Stimulated activated CD8-positive, alpha-beta memory T cell treated with anti-CD3 and anti-CD28 coated beads, Interleukin-4, amount 100 ng/mL, for 24 hours (primary cell): Measurements from ENCODE around the gene TPO.
"Not testable (repeated sequence)": the region's sequence is repeated elsewhere in the genome, so short reads cannot be mapped to it uniquely, and the experiment has no call there.

Source experiments
- DNase-seq: peaks from one replicate; pipeline ENCODE4 v3.0.0-alpha.2; 2020; ENCODE audit warnings: low read depth

Gene TPO

DNA sequence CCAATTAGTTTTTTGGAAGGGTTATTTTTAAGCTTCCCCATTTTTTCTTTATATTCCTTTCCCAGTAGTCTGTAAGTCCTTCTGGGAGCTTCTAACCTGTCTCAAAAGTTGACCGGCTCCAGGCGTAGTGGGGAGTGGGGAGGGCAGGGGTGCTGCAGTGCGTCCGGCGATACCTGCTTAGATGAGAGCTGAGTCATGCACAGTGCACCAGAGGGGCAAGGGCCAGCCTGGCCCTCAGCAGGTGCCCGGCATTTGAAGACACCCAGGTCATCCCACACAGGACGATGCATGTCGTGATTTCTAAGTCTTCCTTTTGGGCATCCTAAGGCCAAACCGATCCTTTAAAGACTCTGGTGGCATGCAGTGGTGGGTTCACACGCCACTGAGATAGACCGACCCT, 73.4 kb downstream of the TPO start:
- DNase-seq = no peak

DNA sequence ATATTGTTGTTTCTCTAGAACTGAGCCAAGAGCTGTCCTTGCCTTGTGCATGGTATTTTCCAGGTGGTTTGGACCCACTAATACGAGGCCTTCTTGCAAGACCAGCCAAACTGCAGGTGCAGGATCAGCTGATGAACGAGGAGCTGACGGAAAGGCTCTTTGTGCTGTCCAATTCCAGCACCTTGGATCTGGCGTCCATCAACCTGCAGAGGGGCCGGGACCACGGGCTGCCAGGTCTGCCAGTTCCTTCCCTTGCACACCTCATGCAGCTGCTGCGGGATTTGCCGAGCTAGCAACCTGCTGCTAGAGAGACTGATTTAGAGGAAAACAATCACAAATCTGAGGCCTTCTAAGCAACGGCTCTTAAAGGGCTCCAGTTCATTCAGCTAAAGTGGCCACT, 74.5 kb downstream of the TPO start:
- no peak for DNase-seq

DNA sequence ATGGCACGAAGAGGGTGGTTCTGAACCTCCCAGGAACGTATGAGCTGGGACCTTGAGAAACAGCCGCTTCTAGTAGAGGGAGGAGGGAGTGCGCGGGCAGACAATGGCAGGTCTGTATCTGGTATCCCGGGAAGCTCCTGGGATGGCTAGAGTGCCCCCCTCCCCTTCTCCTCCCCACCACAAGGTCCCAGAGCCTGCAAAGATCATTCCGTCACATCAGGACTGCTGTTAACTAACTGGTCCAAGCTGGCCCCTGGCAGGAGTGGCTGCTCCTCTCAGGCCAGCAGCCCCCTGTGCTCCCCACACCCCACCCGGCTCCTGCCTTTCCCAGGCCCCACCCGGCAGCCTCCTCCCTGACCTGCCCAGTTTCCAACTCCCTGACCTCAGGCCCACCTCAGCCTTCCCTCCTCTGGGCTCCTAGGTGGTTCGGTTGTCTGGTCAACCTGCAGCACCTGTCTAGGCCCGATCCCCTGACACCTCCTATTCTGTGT, 75.0 kb downstream of the TPO start:
- DNase-seq = no peak

DNA sequence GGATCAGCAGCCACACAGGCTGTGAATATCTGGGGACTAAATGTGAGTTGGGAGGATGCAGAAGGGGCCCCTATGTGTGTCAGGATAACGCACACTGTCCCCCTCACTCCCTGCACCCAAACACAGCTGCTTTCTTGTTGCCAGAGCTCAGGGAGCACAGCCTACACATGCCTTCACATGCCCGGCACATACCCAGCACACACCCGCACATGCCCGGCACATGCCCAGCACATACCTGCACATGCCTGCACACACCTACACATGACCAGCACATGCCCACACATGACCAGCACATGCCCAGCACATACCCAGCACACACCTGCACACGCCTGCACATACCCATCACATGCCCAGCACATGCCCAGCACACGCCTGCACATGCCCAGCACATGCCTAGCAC, 75.6 kb downstream of the TPO start:
- no peak for DNase-seq

DNA sequence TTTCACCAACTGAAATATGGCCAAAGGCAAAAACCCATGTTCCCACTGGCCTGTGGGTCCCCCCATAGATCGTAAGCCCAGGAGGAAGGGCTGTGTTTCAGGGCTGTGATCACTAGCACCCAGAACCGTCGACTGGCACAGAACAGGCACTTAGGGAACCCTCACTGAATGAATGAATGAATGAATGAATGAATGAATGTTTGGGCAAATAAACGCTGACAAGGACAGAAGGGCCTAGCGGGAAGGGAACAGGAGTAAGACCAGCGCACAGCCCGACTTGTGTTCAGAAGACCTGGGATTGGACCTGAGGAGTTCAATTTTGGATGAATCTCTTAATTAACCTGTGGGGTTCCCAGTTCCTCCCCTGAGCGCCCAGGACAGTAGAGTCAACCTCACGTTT, 76.2 kb downstream of the TPO start:
- no peak for DNase-seq

DNA sequence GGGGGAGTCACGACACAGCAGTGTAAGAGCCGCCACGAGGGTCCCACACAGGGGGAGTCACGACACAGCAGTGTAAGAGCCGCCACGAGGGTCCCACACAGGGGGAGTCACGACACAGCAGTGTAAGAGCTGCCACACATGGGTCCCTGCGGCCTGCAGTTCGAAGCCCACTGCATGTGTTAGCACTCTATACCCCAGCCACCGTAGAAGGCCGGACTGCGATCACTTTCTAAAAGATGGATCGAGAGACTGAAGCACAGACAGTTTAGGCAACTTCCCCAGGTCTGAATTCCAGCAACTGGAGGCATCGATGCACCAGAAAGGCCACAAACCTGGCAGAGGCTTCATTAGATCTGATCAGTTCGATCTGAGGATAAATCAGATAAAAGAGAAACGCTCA, 77.1 kb downstream of the TPO start:
- DNase-seq = not testable (repeated sequence)

DNA sequence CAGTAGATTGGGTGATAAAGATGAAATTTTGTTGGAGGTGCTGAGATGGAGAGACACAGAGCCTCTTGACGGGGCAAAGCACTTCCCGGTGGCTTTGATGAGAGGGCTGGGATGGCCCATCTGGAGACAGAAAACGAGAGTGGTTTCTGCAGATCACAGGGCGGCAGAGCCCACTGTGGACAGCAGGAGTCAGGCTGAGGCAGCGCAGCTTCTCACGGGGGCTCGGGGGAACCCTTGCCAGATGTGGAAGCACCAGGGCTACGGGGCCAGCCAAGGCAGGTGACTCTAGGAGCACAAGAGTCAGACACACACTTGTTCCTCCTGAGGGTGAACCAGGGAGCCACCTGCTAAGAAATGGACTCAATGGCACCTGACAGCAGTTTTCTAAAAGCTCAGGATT, 78.5 kb downstream of the TPO start:
- DNase-seq = no peak

DNA sequence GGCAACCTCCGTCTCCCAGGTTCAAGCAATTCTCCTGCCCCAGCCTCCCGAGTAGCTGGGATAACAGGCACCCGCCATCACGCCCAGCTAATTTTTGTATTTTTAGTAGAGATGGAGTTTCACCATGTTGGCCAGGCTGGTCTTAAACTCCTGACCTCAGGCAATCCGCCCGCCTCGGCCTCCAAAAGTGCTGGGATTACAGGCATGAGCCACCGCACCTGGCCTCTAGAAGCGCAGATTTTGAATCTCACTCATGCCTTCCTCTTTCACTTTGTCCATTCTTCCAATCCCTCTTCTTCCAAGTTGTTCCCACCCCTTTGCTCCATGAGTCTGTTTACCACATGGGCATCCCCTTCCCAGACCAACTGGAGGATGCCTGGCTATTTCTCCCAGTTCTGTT, 79.0 kb downstream of the TPO start:
- DNase-seq = not testable (repeated sequence)

DNA sequence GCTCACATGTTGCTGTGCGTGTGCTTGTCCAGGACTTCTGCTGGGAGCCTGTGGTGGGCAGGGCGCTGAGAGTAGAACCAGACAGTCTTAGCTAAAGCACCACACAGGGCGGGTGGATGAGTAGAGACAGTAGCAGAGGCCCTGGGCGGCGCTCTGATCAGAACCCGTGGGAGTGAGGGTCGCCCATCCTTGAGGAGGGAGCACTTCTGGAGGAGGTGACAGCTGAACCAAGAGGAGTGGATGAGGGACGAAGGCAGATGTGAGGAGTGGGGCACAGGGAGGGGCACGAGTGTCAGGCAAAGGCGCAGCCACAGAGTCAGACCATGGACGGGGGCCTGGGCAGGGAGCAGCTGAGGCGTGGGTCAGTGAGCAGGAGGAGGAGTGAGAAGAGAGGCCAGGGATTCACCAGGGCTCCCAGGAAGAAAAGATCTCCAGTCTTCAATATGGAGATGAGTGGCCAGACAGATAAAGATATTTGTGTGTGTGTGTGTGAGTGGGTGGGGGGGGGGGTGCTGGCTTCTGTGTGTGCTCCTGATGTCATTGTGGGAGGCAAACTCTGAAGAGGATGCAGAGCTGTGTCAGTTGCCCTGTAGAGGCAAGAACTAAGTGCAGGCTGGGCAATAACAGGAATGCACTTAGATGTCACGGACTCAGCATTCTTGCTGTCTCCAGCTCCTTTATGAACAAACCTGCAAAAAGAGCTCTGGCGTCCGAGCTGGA, 79.6 kb downstream of the TPO start:
- no peak for DNase-seq

DNA sequence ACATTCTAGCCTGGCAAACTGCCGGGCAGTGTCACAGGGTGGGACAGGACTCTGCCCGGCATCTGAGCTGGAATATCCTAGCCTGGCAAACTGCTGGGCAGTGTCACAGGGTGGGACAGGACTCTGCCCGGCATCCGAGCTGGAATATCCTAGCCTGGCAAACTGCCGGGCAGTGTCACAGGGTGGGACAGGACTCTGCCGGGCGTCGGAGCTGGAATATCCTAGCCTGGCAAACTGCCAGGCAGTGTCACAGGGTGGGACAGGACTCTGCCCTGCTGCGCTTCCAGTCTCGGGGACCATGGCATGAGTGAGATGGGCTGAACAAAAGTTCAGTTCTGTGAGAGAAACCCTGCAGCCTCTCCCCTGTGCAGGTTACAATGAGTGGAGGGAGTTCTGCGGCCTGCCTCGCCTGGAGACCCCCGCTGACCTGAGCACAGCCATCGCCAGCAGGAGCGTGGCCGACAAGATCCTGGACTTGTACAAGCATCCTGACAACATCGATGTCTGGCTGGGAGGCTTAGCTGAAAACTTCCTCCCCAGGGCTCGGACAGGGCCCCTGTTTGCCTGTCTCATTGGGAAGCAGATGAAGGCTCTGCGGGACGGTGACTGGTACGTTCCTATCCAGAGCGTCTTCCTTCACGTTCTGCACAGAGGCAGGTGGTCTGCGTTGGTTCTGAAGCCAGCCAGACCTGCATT, 80.3 kb downstream of the TPO start:
- DNase-seq = no peak

DNA sequence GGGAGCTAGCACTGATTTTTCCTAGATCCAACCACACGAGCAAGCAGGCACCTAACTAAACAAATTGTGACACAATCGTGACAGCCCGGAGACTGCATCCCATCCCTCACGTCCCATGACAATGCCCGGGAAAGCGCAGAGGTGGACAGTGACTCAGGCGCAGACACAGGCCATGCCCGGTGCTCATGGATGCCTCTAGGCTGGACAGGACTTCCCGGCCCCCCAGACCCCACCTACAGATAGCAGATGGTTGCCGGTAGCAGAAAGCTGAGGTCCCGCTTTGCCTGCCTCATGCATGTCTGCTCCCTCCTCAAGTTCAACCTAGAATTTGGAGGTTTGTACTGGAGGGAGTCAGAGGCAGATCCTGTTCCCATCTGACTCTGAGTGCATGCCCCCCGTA, 81.0 kb downstream of the TPO start:
- no peak for DNase-seq

DNA sequence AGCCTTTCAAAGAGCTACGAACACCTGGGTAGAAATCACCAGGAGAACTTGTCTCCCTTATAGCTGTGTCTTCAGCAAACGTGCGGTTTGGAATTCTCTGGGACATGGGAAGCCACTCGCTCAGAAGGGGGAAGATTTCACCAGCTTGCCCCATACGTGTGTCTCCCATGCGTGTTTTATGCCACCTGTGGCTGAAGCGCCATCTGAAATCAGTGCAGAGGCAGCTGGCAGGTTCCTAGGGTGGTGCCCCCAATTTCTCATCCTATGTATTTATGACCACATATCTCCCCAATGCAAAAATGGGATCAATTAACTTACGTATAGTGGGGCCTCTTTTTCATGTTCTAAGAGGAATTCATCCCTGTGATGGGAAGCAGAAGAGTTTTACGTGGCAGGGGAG, 81.6 kb downstream of the TPO start:
- DNase-seq = no peak

DNA sequence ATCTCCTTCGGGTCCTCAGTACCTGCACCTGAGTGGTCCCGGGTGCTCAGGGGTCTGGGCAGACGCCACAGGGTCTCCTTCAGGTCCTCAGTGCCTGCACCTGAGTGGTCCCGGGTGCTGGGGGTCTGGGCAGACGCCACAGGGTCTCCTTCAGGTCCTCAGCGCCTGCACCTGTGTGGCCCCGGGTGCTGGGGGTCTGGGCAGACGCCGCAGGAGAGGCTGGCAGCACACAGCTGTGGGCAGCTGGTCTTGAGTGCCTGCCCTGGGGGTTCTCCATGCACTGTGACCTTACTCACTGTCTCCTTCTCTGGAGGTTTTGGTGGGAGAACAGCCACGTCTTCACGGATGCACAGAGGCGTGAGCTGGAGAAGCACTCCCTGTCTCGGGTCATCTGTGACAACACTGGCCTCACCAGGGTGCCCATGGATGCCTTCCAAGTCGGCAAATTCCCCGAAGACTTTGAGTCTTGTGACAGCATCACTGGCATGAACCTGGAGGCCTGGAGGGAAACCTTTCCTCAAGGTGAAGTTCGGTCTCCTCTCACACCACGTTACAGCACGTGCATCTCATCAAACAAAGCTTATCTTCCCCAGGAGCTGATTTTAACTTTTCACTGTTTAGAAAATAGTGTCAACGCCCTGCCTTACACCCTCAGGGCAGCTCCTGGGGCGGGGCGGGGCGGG, 82.6 kb downstream of the TPO start:
- no peak for DNase-seq

DNA sequence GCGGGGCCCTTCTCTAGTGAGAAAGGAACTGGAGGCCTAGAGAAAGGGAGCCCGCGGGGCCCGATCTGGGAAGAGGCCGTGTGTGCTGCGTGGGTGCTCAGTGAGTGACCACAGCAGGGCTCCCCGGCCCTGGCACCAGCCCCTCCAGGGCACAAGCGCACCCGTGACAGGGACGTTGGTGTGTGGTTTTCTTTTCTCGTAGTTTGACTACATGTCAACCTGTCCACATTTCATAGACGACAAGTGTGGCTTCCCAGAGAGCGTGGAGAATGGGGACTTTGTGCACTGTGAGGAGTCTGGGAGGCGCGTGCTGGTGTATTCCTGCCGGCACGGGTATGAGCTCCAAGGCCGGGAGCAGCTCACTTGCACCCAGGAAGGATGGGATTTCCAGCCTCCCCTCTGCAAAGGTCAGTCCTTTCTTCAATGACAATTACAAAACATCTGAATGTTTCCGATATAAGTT, 83.1 kb downstream of the TPO start:
- DNase-seq = no peak

DNA sequence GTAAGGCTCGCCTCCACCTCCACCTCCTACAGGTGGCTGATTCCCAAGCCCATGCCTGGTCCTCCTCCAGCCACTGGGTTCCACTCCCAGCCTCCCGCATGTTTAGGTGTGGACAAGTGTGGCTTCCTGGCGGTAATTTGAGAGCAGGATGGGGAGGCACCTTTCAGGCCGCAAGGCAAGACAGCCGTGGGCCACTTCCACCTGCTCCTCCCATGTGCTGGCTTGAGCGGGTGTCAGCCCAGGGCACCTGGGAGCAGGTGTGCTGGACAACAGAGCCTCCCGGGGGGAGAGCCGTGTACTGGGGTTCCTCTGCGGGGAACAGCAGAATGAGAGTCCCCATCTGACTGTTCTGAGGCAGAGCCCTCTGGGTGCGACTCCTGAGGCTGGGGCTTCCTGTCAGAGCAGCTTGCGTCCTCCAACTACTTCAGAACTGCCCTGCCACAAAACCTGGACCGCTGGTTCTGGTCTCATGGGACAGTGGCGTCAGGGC, 83.9 kb downstream of the TPO start:
- no peak for DNase-seq

DNA sequence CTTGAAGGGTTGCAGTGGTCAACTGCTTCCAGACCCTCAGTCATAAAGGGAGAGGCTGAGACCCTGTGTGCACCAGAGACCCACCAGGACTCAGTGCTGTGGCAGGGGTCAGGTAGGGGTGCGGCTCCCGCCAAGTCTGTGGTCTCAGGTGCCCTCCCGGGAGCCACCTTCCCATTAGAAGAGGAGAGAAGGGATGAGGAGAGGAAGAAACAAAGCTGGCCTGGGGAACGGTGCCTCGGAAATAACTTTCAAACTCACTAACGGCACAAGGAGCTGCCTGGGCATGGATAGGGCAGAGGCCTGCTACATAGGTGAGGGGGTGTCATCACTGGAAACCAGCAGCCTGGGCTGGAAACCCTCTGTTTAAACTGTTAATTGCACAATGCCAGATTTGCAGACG, 84.9 kb downstream of the TPO start:
- DNase-seq = no peak

DNA sequence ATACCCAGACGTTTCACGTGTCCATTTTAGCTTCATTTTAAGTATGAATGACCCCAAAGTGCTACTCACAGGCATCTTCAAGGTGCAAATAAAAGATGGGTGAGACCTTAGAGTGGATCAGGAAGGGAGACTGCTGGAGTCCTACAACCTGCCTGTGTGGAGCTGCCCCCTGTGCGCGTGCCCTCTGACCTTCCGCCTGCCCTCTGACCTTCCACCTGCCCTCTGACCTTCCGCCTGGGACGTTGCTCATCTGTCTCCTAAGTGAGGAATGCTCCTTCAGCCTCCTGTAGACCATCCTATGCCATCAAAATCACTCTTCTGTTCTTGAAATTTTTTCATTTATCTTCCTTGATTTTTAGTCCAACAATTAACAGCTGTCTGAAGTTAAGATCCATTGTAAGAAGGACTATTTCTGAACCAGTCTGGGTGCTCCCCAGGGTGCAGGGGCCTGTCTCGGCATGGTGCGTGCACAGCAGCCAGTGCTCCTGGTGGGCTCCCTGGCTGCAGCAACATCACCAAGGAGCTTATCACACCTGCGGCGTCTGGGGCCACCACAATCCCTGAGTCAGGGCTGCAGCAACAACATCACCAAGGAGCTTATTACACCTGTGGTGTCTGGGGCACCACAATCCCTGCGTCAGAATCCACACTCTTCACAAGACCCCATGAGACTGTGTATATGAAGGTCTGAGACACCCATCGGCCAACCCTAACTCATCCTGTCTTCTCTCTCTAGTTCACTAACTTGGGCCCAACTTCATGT, 86.0 kb downstream of the TPO start:
- no peak for DNase-seq

DNA sequence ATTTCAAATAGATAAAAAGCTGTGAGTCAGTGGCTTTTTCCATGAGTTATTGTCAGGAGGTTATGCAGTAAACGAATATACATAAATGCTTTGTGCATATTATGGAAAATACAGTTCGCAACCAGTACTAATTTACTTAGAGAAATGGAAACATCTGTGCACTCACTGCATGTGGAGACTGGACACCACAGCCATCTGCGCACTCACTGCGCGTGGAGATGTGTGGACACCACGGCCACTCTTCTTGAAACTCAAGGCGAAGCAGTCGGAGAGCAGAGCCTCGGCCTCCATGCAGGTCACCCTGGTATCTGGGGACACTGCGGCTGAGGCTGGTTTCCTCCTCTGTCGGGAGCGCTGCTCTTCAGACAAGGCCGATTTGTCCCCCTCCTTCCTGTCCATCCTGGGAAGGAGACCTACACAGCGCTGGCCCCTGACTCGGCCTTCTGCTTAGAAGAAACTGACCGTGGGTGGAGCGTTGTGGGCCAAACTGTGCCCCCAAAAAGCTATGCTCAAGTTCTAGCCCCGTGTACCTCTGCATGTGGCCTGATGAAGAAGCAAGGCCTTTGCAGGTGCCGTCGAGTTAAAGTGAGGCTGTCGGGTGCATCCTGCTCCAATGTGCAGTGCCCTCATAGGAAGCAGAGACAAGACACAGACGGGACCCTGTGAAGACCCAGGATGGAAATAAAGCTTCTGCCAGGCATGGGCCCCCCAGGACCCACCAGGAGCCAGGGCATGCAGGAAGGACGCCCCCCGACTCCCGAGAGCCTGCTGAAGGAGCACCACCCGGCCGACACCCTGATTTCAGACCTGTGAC, 88.0 kb downstream of the TPO start:
- DNase-seq = no peak

DNA sequence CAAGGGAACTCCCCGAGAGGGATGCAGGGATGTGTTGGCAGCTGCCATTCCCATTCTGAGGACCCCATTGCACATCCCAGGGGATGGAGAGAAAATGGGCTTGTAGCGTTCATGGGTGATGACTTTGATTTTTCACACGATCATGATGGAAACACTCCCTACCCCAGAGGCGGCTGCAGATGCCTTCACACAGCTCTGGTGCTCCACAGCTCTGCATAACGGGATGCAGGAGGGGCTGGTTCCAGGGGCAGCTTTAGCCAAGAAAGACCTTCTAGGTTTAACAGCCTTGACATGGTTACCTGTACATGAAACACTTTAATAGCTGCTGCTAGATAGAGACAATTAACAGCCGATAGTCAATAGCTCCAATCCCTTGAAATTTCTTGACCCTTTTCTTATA, 88.7 kb downstream of the TPO start:
- no peak for DNase-seq

DNA sequence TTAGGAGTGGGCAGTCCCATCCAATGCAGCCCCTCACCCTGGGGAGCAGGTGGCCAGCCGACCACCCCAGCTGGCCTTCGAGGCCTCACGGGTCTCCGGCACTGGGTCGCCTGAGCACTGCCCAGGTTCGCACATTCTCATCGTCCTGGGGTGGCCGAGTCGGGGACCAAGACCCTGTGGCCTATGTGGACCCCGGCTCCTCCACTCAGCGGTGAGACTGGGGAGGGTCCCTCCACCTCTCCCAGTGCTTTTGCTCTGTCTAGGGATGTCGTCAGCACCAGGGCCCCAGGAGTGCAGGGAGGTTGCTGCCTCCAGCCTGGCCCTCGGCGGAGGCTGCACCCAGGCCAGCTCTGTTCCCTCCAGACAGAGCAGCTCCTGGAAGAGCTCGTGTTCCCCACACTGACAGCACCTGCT, 89.6 kb downstream of the TPO start:
- DNase-seq = no peak
